ENCODE results near the gene CD3G.

GRCh38 chr11:118312328-118312727, 31.8 kb upstream of the CD3G start:
- no peak for TF ChIP-seq CTCF (IDR thresholded peaks at IDR 0.05 in 4 of 5, conservative IDR thresholded peaks at IDR 0.05 in 1 of 5)
- no peak for TF ChIP-seq POLR2A (IDR thresholded peaks at IDR 0.05)
